Astrocyte of the spinal cord (primary cell): ENCODE results near the gene FAR2.
"Not testable (repeated sequence)": the region's sequence is repeated elsewhere in the genome, so short reads cannot be mapped to it uniquely, and the experiment has no call there.

Experiments
- DNase-seq: peaks from one replicate; pipeline ENCODE4 v3.0.0; 2011; ENCODE audit warnings: low read depth, low spot score
- H3K4me3 ChIP-seq: 2 replicates; pipeline ENCODE4 v1.5.1; 2011; ENCODE audit warnings: low read depth, mild to moderate bottlenecking, low read length, moderate library complexity
- in situ Hi-C: cut with HindIII; loops from 2 replicates; pipeline ENCODE4 v1.10.0; 2017; ENCODE audit warnings: low sequenced_read_pairs
- TF ChIP-seq, protein P1 (sequence below): IDR thresholded peaks from 2 replicates; pipeline ENCODE4 v1.5.1; 2012; ENCODE audit warnings: low read depth, mild to moderate bottlenecking, low read length, inconsistent platforms

Gene FAR2

DNA sequence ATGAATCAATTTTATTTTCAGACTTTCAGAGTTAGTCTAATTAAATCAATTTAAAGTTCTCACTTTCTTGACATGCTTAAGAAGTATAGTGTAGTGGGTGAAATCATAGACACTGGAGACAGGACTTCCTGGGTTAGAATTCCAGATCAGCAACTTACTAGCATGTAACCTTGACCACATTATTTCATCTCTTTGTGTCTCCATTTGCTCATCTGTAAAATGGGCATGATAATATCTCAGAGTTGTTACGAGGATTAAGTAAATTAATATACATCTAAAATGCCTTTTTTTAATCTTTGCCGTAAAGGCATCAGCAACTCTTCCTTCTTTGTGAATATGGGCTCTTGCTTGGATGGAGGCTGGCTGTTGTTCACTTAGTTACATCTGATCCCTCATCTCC lies 233.2 kb downstream of the FAR2 start:
- TF ChIP-seq, protein P1, sequence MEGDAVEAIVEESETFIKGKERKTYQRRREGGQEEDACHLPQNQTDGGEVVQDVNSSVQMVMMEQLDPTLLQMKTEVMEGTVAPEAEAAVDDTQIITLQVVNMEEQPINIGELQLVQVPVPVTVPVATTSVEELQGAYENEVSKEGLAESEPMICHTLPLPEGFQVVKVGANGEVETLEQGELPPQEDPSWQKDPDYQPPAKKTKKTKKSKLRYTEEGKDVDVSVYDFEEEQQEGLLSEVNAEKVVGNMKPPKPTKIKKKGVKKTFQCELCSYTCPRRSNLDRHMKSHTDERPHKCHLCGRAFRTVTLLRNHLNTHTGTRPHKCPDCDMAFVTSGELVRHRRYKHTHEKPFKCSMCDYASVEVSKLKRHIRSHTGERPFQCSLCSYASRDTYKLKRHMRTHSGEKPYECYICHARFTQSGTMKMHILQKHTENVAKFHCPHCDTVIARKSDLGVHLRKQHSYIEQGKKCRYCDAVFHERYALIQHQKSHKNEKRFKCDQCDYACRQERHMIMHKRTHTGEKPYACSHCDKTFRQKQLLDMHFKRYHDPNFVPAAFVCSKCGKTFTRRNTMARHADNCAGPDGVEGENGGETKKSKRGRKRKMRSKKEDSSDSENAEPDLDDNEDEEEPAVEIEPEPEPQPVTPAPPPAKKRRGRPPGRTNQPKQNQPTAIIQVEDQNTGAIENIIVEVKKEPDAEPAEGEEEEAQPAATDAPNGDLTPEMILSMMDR = no peak
- DNase-seq = no peak
- in situ Hi-C loops = no loop called here
- H3K4me3 ChIP-seq = no peak overlapping the region

DNA sequence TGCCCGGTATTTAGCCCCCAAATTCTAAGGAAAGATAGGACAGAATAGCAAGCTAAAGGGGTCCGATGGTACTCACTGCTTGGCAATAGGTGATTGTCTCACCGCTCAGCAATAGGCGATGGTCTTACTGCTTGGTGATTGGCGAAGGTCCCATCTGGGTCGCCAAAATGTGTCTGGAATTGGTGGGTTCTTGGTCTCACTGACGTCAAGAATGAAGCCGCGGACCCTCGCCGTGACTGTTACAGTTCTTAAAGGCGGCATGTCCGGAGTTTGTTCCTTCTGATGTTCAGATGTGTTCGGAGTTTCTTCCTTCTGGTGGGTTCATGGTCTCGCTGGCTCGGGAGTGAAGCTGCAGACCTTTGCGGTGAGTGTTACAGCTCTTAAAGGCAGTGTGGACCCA lies 236.1 kb downstream of the FAR2 start:
- DNase-seq, H3K4me3 ChIP-seq, in situ Hi-C loops: not testable (repeated sequence)
